Hematopoietic multipotent progenitor cell treated with erythropoietin and hydrocortisone succinate and interleukin-3 and kit ligand, for 6 days (in vitro differentiated cells): Measurements from ENCODE around the gene FAIM.
"Not testable (repeated sequence)": the region's sequence is repeated elsewhere in the genome, so short reads cannot be mapped to it uniquely, and the experiment has no call there.

Experiments used
- DNase-seq: peaks from one replicate; pipeline ENCODE4 v3.0.0-alpha.2; 2015

The FAIM gene

DNA sequence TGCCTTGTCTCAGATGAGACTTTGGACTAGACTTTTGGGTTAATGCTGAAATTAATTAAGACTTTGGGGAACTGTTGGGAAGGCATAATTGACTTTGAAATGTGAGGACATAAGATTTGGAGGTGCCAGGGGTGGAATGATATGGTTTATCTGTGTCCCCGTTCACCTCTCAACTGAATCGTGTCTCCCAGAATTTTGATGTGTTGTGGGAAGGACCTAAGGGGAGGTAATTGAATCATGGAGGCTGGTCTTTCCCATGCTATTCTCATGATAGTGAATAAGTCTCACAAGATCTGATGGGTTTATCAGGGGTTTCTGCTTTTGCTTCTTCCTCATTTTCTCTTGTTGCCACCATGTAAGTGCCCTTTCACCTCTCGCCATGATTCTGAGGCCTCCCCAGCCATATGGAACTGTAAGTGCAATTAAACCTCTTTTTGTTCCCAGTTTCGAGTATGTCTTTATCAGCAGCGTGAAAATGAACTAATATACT, 4.4 kb upstream of the FAIM start:
- not testable (repeated sequence) for DNase-seq

DNA sequence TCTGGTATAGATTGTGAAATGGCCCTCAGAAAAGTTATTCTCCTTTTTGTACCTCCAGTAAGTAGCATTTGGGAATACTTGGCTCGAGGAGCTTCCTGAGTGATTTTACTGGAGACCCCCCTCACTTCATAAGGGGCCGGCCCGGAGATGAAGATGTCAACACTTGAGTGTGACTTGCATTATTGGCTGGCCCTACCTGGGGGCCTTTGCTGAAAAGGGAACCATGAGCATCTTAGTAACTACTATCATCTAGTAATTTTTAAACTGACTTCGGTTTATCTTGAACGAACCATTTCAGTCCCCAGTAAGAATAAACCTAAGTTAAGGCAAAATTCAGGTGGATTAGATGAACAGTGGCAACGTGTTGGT, 1.3 kb downstream of the FAIM start:
- DNase-seq: no peak

DNA sequence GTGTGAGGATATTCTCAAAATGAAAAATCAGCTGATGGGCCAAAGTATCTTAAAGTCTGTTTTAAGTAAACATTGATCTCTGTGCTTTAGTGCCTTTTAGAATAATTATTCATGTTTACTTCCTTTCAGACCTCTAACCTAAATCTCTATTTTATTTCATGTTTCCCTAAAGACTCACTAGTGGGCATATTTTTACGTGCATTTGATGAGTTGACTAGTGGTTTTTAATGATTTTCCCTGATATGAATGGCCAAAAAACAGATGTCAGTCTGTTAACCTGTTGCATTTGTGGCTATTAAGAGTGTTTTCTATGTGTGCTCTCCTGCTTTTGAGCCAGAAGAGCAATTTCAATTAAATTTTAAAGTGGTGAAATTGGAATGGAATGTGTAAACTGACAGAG, 6.9 kb downstream of the FAIM start:
- DNase-seq: no peak

DNA sequence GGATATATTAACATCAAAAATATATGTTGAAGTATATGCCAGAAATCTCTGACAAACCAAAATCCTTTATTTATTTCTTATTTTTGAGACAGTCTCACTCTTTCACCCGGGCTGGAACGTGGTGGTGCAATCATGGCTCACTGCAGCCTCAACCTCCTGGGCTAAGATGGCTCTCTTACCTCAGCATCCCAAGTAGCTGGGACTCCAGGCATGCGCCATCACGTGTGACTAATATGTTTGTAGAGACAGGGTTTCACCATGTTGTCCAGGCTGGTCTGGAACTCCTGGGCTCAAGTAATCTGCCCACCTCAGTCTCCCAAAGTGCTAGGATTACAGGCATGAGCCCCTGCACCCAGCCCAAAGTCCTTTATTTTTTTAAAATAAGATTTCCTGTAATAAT, 11.9 kb downstream of the FAIM start:
- DNase-seq: no peak

DNA sequence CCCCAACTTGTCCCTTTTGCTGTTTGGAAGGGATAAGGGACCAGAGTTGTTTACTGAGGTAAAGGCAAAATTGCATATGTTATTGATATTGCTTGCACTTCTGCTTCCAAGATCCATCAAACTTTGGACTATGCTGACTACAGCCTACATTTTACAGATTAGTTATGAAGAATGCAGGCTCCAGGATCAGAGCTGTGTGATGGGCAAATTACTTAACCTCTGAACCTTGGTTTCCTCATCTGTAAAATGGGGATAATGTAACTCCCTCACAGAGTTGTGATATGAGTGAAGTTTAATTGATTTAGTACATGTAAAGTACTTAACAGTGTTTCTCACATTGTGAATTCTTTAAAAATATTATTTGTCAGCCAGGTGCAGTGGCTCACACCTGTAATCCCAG, 15.9 kb downstream of the FAIM start:
- no peak for DNase-seq

DNA sequence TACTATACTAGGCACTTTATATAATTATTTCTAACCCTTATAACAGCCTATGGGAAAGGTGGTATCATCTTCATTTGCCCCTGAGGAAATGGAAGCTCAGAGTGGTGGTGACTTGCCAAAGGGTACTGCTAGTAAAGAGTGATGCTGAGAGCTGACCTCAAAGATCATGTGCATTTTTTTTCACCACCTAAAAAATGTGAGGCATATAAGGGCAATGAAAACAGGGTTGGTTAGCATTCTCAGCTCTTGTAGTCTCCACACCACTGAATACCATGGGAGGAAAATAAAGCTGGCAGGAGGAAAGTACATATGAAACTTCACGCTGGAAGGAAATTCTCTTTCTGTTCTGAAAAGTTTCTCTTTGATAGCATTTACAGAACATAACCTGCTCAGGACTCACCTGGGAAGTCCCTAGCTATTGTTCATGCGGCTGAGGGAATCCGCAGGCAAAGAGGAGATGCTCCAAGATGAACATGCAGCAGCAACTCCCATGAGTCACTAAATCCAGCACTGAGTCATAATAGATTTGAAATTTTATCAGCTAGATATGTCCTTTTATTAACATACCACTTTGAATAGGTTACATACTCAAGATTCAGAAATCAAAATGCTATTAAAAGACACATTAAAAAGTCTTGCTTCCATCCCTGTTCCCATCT, 17.3 kb downstream of the FAIM start:
- no peak for DNase-seq

DNA sequence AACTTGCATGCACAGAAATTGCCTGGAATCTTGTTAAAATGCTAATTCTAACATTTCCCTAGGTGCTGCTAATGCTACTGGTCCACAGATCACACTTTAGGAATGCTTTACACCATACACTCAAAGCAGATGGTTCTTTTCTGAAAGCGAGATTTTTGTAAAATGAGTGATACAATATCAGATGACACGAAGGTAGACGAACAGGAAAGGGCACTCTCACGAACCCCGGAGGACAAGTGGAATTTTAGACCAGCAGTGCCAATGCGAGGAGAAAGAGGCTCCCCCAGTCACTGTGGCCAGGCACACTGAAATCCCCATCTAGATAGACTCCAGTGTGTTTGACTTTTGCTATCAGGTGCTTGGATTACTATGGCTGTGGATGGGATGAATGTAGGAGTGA, 21.0 kb downstream of the FAIM start:
- no peak for DNase-seq

DNA sequence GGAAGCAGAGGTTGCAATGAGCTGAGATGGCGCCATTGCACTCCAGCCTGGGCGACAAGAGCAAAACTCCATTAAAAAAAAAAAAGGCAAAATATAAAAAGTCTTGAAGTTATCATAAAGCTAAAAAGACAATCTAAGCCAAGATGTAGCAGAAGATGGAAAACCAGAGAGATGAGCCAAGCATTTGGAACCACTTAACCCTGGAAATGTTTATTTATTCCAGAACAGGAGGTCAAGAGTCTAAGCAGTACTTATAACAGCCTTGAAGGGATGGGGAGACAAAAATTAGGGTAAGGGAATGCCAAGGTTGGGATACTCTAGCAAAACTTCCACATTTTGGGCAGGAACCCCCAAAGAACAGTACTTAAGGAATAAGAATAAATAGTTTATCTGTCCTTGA, 30.1 kb downstream of the FAIM start:
- DNase-seq: no peak

DNA sequence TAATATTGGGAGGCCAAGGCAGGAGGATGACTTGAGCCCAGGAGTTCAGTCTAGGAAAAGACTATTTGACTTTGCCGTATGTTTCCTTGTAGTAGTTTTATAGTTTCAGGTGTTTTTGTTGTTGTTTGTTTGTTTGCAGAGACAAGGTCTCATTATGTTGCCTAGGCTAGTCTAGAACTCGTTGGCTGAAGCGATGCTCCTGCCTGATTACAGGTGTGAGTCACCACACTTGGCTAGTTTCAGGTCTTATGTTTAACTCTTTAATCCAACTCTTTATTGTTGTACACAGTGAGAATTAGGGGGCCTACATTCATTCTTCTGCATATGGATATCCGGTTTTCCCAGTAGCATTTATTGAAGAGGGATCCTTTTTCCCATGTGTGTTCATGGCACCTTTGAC, 32.0 kb downstream of the FAIM start:
- DNase-seq: peak; percentile 10

DNA sequence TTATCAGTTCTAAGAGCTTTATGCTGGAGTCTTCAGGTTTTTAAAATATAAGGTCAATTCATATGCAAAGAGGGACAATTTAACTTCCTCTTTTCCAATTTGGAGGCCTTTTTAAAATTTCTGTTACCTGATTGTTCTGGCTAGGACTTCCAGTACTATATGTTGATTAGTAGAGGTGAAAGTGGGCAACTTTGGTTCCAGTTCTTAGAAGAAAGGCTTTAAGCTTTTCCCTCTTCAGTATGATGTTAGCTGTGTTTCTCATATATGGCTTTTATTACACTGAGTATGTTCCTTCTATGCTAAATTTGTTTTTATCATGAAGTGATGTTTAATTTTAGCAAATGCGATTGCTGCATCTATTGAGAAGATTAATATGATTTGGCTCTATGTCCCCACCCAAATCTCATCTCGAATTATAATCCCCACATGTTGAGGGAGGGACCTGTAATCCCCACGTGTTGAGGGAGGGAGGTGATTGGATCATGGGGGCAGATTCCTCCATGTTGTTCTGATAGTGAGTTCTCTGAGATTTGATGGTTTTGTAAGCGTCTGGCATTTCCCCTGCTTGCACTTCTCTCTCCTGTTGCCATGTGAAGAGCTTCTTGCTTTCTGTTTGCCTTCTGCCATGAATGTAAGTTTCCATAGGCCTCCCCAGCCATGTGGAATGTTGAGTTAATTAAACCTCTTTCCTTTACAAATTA, 33.8 kb downstream of the FAIM start:
- no peak for DNase-seq

DNA sequence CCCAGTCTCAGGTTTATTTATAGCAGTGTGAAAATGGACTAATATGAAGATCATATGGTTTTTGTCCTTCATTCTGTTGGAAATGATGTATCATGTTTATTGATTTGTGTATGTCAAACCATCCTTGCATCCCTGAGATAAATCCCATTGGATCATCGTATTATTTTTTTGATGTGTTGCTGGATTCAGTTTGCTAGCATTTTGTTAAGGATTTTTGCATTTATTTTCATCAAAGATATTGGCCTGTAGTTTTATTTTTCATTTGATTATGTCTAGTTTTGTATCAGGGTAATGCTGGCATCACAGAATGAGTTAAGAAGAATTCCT, 34.3 kb downstream of the FAIM start:
- no peak for DNase-seq

DNA sequence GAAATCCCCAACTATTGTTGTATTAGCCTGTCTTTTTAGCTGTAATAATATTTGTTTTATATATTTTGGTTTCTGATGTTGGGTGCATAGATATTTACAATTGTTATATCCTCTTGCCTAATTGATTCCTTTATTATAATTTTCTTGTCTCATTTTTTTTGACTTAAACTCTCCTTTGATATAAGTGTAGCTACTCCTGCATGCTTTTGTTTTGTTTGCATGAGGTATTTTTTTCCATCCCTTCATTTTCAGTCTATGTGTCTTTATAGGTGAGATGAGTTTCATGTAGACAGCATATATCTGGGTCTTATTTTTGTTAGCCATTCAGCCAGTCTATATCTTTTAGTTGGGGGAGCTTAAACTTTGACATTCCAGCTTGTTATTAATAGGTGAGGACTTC, 37.4 kb downstream of the FAIM start:
- DNase-seq: no peak

DNA sequence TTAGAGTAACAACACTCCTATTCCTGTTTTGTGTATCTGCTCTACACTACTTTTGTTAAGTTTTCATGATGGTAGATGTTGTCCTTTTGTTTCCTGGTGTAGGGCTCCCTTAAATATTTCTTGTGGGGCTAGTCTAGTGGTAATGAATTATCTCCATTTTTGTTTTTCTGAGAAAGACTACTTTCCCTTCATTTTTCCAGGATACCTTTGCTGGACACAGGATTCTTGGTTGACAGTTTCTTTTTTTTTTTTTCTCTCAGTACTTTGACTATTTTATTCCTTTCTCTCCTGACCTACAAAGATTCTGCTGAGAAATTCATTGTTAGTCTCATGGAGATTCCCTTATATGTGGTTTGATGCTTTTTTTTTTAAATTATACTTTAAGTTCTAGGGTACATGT, 37.9 kb downstream of the FAIM start:
- DNase-seq: no peak

DNA sequence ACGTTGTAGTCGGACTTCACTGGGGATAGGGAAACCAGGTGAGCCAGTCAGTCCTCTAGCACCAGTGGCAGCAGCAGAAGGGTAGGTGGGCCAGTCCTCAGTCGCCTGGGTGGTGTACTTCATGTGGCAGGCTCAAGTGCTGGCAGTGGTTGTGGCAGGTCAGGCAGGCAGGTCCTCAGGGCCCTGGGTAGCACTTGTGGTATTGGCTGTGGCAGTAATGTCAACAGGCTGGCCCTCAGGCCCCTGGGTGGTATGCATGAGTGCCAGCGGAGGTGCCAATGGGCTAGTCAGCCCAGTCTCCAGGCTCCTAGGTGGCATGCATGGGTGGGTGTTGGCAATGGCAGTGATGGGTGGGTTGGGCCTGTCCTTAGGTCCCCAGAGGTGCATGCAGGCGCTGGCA, 40.6 kb downstream of the FAIM start:
- no peak for DNase-seq

DNA sequence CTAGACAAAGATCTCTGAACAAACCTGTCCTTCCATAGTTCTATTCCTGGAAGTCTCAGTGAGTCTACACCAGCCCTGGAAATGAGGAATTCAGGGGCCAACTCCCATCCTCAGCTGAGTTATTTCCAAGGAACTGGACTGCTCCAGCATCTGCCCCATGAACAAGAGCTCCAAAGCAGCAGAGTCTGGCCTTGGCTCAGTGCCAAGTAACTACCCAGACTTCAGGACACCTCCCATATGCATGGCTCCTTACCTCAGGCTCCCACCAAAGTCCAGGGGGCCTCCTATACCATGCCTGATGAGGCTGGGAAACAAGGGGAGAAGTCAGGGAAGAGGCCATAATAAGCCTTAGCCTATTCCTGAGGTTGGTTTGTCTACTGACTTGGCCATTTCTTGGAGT, 45.0 kb downstream of the FAIM start:
- peak; percentile 42 for DNase-seq

DNA sequence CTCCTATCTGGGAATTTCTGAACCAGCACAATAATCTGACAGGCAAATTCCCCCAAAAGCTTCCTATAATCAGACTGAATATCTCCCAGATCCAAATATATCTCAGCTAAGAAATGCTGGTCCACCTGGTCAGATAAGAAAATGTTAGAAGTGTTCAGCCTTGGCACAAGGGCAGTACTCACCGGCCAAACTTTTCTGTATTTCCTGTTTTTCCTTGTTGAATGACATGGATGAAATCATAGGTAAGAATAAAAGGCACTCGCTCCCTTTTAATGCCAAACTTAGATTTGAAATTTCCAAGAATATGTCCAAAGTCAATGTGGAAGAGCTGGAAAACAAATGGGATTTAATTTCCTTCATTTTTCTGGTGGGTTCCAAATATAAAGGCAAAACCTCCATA, 48.9 kb downstream of the FAIM start:
- DNase-seq: no peak

DNA sequence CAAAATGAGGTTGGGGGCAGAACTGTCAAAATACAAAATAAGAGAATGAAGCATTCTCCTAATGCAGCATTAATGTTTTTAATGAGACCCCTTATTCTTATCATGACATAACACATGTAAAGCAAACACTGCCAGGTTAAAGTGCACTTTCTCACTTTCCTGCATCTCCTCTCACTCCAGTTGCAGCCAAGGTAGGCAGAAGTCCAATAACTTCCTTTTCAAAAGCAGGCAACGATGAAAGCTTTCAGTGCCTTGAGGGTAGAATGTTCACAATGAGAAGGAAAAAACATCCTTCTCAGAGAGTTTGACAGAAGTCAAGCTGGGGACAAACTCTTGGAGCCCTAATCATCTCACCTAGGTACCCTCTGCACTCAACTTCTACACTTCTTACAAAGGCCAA, 59.5 kb downstream of the FAIM start:
- no peak for DNase-seq

DNA sequence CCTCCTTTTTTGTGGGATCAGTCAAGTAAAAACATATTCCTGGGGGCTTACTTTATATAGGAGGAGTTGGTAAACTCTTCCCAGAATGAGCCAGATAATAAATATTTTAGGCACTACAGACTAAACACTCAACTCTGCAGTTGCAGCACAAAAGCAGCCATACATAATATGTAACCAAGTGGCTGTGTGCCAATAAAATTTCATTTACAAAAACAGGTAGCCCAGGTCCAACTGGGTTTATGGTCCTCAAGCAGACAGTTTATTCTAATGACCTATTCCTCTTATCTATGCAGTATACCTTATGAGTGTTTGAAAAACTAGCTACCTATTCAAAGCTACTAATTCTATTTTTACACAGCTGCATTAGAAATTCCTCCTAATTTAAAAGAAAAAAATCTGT, 61.8 kb downstream of the FAIM start:
- DNase-seq: no peak

DNA sequence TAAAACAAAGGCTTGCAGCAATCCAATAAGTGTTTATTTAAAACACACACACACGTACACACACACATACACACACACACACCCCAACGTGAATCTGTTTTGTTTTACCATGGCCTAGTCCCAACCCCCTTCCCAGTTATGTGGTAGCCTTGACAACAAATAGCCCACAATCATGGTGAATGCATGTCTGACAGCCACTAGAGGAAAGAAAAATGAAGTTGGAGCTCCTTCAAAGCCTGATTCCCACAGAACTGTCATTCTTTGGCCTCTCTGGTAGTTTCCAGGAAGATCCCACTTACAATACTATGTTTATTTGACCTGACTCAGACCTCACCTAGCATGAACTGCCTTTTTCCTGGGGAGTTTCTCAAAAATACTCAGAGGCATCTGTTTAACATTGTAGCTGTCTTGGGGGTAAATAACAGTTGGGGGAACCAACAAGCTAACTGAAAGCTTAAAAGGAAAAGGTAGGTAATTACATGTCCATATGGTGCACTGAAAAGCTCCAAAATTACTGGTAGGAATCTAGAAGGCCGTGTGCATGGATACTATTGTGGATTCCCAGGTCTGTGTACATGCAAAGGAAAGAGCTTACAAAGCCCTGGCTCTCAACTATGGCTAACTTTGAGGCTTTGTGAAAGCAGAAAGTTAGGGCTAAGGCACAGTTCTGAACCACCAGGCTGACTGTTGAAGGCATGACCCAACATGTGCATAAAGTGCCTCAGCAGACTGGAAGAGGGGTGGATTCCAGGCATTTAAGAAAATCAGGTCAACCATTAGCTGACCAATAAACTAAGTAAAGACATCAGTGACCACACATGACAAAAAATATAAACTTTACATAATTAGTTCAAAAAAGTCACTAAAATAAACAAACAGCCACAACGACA, 65.3 kb downstream of the FAIM start:
- DNase-seq: no peak

DNA sequence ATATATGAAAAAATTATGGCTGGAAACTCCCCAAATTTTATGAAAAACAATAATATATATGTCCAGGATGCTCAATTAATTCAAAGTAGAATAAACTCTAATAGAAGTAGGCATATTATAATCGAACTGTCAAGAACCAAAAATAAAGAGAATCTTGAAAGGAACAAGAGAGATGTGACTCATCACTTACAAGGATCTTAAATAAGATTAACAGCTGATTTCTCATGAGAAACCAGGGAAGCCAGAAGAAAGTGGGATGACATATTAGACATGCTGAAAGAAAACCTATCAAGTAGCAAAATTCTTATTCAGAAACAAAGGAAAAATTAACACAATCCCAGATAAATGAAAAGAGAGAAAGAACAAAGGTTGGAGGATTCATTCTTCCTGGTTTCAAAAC, 66.8 kb downstream of the FAIM start:
- peak; percentile 39 for DNase-seq

DNA sequence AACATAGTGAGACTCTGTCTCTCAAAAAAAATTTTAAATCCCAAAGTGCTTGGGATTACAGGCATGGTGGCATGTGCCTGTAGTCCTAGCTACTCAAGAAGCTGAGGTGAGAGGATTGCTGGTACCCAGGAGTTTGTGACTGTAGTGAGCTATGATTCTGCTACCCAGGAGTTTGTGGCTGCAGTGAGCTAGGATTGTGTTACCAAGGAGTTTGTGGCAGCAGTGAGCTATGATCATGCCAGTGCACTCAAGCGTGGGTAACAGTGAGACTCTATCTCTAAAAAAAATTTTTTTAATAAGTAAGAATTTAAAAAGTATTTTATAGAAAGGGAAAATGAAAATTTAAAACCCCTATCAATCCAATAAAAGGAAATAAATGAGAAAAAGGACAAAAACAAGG, 69.5 kb downstream of the FAIM start:
- no peak for DNase-seq

DNA sequence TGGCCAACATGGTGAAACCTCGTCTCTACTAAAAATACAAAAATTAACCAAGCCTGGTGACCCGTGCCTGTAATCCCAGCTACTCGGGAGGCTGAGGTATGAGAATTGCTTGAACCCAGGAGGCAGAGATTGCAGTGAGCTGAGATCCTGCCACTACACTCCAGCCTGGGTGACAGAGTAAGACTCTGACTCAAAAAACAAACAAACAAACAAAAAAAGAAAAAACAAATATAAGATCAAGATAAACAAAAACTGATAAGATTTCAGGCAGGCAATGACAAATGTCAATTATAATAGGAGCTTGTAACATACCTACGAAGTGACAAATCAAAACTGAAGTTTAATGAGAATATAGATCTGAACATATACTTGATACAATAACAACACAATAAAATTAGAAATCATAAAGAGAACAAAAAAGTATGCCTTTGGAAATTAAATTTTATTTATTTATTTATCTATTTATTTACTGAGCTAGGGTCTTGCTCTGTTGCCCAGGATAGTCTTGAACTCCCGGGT, 70.4 kb downstream of the FAIM start:
- DNase-seq: no peak

DNA sequence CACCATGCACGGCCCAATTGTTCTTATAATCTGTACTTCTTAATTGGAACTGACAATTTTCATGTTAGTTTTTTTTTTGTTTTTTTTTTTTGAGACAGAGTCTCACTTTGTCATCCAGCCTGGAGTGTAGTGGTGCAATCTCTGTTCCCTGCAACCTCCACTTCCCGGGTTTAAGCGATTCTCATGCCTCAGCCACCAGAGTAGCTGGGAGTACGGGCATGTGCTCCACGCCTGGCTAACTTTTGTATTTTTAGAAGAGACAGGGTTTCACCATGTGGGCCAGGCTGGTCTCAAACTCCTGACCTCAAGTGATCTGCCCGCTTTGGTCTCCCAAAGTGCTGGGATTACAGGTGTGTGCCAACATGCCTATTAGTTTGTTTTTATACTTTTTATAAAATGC, 72.4 kb downstream of the FAIM start:
- DNase-seq: not testable (repeated sequence)
